Fibroblast of skin of left biceps (primary cell): ENCODE results near the gene ADGRA1.
"Not testable (repeated sequence)": the region's sequence is repeated elsewhere in the genome, so short reads cannot be mapped to it uniquely, and the experiment has no call there.

Experiments used
- DNase-seq, 2 experiments: peaks; one replicate each; pipeline ENCODE4 v3.0.0-alpha.2; 2013; ENCODE audit warnings: low read depth in 2 of 2

Gene ADGRA1

GRCh38 chr10:133096616-133097269 is 9.0 kb downstream of the ADGRA1 start:
- no peak for DNase-seq

- DNase-seq: no peak
These were observed 9.7 kb downstream of the ADGRA1 start for GRCh38 chr10:133097418-133097817.

- DNase-seq: no peak
These were observed 10.2 kb downstream of the ADGRA1 start for GRCh38 chr10:133097961-133098360.

DNA sequence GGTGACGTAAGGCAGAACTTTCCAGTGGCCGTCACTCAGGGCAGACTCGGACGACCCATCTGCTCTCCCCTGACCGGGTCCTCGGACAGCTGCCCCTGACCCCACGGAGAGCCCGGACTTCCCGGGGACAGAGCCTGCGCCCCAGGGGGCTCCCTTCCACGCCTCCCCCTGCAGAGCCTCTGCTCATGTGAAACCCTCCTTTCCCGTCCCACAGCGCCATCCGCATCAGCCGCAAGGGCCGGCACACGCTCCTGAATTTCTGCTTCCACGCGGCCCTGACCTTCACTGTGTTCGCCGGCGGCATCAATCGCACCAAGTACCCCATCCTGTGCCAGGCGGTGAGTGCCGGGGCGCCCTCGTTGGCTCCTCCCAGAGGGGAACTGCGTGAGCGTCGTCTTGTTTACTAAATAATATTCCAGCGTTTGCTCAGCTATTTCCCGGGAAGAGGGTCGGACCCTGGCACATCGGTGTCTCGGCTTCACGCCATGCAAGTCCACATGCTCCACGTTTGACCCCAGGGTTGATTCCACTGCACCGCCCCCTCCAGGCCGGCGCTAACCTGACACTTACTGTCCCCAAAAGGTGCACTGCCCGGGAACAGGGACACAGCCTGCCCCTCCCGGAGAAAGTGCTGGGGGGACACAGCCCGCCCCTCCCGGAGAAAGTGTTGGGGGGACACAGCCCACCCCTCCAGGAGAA is 10.9 kb downstream of the ADGRA1 start:
- DNase-seq: no peak

- no peak for DNase-seq
These were observed 11.8 kb downstream of the ADGRA1 start for GRCh38 chr10:133099571-133099970.

GRCh38 chr10:133100186-133100585 is 12.5 kb downstream of the ADGRA1 start:
- DNase-seq: no peak

DNA sequence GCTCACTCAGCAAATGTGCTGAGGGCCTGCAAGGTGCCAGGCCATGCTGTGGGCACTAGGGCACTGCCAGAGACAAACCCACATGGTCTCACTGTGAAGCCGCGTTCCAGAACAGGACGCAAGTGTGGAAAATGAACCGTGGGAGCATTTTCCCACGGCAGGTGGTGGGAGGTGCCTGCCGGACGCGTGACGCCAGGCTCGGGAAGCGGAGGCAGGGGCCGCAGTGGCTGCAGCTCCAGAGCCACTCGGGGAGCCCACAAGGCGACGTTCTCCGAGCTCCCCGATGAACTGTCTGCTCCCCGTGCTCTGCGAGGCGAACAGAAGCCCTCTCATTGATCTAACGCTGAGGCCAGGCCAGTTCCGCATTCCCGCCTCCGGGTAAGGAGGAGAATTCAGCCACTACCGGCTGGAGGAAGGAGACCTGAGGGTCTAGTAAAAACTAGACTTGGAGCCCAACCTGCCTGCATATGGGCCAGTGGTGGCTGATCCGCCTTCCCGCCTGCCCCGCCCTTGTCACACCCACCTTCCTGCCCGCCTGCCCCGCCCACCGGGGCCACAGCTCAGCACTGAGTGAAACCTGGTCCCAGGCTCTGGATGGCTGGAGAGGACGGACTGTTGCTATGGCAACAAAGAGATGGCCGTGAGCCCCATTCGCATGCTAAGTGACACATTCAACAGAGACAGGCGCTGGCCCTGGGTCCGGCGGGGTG is 13.1 kb downstream of the ADGRA1 start:
- DNase-seq: no peak

- no peak for DNase-seq
These were observed 13.7 kb downstream of the ADGRA1 start for GRCh38 chr10:133101416-133101810.

- no peak for DNase-seq
These were observed 14.8 kb downstream of the ADGRA1 start for GRCh38 chr10:133102415-133103095.

- DNase-seq: no peak
These were observed 15.7 kb downstream of the ADGRA1 start for GRCh38 chr10:133103311-133103910.

- no peak for DNase-seq
These were observed 16.6 kb downstream of the ADGRA1 start for GRCh38 chr10:133104068-133104962.

DNA sequence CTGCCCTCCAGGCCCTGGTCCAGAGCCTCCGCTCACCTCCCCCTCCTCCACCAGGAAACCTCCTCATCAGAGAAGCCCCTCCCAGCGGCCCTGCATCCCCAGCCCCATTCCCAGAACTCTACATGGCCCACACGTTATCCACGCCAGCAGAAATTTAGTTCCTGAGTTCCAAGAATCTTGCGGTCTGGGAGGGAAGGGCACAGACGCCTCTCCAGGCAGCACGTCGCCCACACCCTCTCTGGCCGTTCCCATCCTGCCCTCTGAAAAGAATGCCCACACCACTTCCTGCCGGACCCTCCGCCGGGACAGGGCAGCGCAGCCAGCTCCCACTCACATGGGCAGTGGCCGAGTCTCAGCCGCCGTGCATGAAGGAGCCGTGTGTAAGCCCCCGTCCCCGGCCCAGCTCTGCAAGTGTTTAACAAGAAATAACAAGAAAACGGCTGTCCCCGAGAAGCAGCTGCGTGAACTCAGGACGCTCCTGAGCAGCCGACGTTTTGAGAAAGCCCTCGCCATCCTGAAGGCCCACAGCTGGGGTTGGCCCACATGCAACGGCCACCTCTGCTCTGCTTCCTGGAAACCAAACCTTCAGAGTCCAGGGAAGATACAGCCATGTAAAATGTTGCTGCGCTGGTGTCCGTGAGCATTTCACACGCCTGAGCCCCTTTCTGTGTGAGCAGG is 17.4 kb downstream of the ADGRA1 start:
- no peak for DNase-seq

DNA sequence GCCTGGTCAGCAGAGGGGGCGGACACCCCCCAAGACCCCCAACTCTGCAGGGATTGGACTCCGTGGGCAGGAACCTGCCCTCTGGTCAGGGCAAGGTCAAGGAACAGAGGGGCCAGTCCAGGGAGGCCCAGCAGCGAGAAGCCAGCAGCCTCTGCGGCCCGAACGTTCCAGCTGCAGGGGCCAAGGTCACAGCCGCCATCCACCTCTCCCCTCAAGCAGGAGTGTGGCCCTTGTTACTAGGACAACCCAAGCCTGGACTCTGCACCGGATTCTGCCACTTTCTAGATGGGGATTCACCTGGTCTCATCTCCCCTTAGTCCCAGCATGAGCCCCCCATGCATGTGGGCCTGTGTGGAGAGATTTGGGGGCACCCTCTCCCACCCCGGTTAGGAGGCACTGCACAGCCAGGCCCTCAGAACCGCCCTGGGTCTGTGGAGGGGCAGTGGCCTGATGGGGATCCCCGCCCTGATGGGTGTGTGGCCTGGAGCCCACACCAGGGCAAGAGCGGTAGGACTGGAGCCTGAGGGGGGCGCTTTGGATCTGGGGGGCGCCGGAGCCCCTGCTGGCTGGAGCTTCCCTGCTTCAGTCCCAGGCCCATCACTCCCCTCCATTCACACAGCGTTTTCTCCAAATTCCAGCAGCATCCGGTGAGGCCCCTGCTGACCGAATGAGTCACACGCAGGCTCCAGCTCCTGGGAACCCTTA is 18.1 kb downstream of the ADGRA1 start:
- DNase-seq: no peak

GRCh38 chr10:133106516-133106915 is 18.8 kb downstream of the ADGRA1 start:
- DNase-seq: no peak

DNA sequence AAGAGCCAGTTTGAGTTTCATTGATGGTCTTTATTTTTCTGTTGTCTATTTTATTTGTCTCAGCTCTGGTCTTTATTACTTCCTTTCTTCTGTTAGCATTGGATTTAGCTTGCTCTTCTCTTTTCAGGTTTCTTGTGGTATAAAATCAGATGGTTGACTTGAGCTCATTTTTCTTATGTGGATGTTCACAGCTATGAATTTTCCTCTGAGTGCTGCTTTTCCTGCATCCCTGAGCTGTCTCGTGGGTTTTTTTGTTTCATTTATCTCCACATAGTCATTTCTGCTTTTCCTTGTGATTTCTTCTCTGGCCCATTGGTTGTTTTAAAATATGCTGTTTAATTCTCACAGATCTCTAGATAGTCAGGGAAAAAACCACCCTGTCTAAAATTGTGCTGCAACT is 19.7 kb downstream of the ADGRA1 start:
- no peak for DNase-seq

GRCh38 chr10:133109711-133110110 is 22.0 kb downstream of the ADGRA1 start:
- DNase-seq: no peak

- no peak for DNase-seq
These were observed 22.4 kb downstream of the ADGRA1 start for GRCh38 chr10:133110133-133110532.

GRCh38 chr10:133110609-133111275 is 23.0 kb downstream of the ADGRA1 start:
- DNase-seq: no peak

DNA sequence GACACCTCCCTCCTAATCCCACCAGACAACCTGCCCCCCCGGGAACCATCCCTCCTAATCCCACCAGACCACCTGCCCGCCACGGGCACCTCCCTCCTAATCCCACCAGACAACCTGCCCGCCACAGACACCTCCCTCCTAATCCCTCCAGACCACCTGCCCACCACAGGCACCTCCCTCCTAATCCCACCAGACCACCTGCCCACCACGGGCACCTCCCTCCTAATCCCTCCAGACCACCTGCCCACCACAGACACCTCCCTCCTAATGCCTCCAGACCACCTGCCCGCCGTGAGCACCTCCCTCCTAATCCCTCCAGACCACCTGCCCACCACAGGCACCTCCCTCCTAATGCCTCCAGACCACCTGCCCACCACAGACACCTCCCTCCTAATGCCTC is 23.9 kb downstream of the ADGRA1 start:
- DNase-seq: not testable (repeated sequence)
